GM19372 (cell line): ENCODE measurements around the gene CXorf38.

ENCODE experiments used
- ATAC-seq: cut with Tn5 transposase; IDR thresholded peaks from one replicate; pipeline ENCODE4 v1.9.1; 2021; ENCODE audit warnings: mild to moderate bottlenecking, low read depth, moderate library complexity; ENCODE audit not compliant: unreplicated experiment

CXorf38 gene

DNA sequence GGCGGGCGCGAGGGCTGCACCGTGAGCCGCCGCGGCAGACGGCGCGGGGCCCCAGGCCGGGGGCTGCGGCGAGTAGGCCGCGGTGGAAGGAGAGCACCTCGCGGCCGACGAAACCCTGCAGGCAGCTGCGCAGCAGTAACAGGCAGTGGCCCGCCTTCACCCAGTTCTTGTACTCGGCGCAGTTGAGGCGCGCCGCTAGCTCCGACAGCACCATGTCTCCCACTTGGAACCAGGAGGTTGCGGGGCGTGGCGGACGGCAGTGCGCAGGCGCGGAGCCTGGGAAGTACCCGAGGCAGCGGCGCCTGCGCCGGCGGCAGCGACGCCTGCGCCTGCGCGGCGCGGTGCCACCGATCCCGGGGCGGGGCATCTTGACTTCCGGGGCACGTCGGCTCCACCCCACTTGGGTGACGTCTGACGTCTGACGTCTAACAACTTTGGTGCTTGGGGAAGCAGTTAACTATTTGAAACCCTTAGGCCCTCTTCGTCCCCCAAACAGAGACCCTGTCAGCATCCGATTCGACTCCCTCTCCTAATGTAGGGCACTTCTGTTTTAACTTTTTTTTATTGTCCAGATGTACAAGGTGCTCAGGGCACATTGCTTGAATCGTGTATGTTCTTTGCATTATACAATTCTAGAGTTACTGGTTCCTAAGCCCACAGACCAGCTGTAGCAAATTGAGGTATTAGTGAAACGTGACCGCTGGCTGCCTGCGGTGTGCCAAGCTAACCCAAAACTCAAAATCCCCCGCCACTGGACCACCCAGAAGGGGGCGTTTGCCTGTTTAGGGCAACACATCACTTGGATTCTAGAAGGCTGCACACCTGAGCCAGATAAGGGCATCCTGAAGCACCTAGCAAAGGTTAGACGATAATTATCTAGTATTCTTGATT is at the start of gene CXorf38:
CXorf38 (minus strand) TSS at position 255 of the 891 bp plus-strand sequence; CDS start at position 214, 41 bp downstream.
- peak; percentile 66 for ATAC-seq

DNA sequence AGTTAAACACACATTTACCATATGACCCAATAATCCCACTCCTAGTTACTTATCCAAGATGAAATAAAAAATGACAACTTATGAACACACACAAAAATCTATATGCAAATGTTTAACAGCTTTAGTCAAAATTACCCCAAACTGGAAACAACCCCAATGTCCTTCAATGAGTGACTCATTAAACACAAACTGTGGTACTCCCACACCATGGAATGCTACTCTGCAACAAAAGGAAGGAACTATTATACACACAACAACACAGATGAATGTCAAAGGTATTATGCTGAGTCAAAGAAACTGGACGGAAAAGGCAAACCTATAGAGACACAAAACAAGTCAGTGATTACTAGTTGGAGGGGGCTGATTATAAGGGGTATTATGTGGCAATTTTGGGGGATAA is 47.4 kb upstream of the CXorf38 start:
- ATAC-seq = no peak

GRCh38 chrX:40688929-40689328 is 41.6 kb upstream of the CXorf38 start:
- no peak for ATAC-seq

- no peak for ATAC-seq
Measured at GRCh38 chrX:40687169-40687568, 39.8 kb upstream of the CXorf38 start.

GRCh38 chrX:40685362-40685918 is 38.1 kb upstream of the CXorf38 start:
- ATAC-seq = no peak

DNA sequence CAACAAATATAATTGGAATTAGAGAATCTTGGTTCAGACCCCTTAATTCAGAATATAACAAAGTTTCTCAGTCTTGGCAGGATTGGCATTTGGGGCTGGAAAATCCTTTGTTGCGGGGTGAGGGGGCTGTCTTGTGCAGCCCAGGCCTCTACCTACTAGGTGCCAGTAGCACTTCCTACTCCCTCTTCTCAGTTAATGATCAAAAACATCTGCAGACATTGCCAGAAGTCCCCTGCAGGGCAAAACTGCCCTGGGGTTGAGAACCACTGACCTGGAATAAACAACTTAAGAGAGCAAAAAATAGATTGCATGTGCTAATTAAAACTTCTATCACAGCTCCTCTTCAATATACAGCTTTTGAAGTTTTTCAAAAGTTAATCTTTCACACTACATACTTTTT is 36.7 kb upstream of the CXorf38 start:
- ATAC-seq = no peak

DNA sequence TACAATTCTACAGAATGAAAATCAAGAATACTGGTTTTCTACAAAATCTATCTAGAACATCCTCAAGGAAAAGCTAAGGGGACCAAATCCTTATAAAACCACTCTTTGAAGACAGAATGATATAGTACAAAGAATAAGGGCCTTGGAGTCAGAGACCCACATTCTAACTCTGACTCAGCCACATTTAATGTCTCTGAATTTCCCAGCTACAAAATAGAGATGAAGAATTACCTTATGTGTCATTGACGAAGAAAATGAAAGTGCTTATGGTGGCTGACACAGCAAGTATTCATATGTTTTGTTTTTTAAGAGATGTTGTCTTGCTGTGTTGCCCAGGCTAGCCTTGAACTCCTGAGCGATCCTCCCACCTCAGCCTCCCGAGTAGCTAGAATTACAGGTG is 35.9 kb upstream of the CXorf38 start:
- ATAC-seq = no peak

DNA sequence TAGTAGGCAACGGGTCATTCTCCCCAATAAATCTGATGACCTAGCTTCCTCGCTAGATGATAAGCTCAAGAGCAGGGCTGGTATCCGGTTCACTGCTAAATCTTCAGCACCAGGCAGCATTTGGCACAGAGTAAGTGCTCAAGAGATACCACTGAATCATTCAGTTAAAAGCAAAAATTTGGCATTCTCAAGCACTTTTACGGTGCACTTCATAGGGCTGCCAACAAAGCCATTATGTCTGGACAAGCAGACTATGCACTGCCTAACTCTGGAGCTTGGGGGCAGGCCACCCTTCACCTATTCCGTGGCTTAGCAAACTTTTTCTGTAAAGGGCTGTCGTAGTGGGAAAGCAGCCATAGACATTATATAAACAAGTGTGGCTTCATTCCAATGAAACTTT is 23.8 kb upstream of the CXorf38 start:
- ATAC-seq = no peak

DNA sequence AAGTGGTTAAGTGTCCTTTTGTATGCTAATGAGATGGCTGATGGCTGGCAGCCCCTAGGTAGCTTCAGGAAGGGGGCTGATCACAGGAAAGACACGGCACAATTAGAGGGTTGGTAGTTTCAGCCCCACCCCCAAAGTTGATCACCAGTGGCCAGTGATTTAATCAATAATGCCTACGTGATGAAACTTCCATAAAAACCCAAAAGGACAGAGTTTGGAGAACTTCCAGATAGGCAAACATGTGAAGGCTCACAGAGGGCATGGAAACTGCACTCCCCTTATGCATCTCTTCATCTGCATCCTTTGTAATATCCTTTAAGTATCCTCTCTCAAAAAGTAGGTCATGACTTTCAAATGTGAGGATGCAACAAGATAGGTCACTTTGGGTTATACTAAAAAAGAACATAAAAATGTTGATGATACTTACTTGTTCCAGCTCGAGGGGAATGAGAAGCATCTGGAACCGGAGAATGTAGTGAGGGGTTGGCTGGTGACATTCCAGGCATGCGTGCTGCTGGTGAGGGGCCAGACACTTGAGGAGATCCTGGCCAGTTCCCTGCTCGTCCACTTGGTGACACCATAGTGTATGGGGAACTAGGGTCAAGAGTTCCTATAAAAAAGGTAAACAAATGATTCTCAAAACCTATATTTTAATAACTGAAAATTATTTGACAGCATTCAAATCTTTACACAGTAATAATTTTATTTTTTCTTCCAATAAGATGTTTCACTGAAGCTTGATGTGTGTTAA is 16.7 kb upstream of the CXorf38 start:
- no peak for ATAC-seq

GRCh38 chrX:40663078-40663740 is 15.8 kb upstream of the CXorf38 start:
- ATAC-seq = no peak

DNA sequence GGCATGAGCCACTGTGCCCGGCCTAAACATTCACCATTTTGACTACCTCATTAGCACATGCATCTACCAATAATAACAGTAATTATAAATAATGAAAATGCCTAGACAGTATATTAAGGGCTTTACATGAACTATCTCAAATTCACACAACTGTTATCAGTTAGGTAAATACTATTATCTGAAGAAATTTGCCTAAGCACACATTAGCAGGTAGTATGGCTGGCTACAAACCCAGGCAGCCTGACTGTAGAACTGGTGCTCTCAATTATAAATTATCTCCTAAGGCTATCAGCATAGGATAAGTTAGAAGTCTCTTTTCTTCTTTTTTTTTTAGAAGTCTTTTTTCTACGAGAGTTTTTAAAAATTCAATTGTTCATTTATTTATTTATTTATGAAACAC is 14.1 kb upstream of the CXorf38 start:
- no peak for ATAC-seq

DNA sequence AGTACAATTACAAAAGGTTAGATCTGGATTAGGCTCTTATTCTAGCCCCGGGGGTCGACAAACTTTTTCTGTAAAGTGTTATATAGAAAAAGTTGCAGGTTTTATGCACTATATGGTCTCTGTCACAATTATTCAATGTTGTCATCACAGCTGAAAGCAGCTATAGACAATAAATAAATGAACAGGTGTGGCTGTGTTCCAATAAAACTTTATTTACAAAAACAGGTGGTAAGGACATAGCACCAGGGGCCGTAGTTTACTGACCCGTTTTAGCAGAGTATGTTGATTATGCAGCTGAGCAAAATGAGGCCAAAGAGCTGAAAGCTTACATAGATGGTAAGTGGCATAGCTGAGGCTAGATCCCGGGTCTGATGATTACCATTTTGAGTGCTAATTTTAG is 13.0 kb upstream of the CXorf38 start:
- ATAC-seq = no peak

GRCh38 chrX:40653535-40653934 is 6.2 kb upstream of the CXorf38 start:
- ATAC-seq = no peak

DNA sequence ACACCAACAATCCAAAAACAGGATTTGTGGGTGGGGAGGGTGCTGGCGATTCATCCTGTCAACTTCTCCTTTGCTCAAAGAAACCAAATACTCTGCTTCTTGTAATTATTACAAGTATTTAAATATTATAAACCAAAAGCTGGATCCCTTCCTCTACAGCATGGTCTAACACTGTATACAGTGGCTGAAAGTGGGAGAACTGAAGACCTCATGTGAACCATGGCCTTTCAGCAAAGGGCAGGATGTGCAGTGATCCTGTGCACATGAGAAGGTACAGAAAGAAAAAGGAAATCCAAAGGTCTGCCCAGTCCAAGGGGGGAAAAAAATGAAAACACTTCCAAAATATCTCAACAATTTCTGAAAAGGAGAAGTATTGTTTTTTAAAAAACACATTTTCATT is 5.3 kb upstream of the CXorf38 start:
- no peak for ATAC-seq

DNA sequence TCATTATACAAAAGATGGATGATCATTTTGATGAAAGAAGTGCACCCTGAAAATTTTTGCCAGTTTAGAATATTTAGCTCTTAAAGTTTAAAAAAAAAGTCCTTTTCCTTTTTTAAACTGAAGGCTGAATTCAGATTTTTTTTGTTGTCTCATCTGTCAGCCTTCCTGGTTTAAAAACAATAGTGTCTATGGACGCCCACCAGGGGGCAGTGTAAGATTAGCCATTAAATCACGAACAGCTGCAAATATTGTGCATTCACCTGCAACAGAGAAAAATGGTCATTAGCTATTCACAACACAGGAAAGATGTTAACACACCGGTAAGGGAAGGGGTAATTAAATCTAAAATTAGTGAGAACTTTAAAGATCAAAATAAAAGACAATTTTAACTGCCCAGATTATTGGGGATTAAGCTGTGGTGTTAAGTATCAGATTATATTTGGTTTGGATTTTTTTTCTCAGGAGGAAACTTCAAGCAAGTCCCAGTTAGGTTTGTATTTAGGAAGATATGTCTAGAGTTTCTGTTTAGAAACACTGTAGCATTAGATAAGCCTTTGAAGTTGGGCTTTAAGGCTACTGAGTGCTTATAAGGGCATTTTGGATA is 4.4 kb upstream of the CXorf38 start:
- ATAC-seq = no peak

GRCh38 chrX:40646489-40647306 is 663 bp downstream of the CXorf38 start:
- peak; percentile 26 for ATAC-seq

DNA sequence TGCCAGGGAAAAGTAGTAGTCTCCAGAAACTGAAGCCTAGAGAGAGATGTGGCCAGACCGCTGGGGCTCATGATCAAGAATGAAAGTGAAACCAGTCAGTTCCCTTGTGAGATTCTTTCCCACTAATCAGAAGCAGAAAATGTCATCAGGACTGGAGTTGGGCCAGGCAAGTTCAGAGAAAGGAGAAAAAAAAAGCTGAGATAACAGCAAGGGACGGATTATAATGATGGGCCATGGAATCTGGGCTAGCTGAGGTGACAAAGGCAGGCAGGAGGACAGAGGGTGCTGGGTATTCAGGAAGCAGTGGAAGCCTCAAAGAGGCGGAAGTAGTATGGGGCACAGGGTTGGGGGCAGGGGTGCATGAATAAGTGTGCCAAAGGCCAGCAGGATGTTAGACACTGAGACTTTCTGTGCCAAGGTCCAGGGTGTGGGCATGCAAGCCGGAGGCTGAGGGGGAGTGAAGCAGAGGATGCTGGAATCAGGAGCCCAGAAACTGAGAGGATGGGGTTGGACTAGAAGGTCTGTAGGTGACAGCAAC is 2.5 kb downstream of the CXorf38 start:
- no peak for ATAC-seq

DNA sequence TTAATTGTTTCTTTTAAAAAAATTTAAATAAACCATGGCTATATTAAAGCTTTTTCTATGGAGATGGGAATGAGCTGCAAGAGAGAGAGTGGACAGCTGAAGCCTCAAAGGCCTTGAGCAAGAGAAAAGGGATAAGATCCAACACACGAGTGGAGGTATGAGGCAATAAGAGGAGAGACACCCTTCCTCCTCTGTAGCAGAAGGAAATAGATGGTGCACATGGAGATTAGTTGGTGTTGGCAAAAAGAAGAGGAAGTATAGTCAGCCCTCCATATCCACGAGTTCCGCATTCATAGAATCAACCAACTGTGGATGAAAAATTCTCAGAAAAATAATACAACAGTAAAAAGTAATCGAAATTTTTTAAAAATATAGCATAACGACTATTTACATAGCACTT is 3.2 kb downstream of the CXorf38 start:
- ATAC-seq = no peak

DNA sequence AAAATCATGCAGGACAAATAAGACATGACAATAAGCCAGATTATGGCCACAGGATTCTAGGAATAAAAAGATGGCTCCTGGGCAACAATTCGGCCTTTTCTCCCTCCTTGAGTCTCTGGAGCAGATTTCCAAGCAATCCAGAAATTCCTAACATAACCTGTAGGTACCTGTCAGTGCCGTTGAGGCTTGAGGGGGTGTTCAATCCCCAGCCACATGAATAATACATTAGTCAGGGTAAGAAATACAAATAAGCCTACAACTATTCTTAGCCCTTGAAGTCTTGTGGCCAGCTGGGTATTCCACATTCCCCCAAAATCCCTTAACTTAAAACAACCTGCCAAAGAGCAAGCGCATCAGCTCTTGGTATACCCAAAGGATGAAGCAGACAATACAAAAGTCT is 9.7 kb downstream of the CXorf38 start:
- ATAC-seq = no peak
